DMS153 (cell line): ENCODE results near the gene TIMMDC1.
A peak's percentile ranks its signal among the peaks of the same experiment; 100 is the strongest.
"Not testable (repeated sequence)": the region's sequence is repeated elsewhere in the genome, so short reads cannot be mapped to it uniquely, and the experiment has no call there.

ENCODE experiments used
- DNase-seq: peaks from one replicate; lab custom pipeline; 2025; lab: John Stamatoyannopoulos, UW

Gene TIMMDC1

GRCh38 chr3:119510690-119511089, 12.3 kb downstream of the TIMMDC1 start:
- DNase-seq = no peak

- DNase-seq = no peak
Measured at GRCh38 chr3:119514637-119515036, 16.3 kb downstream of the TIMMDC1 start.

GRCh38 chr3:119517112-119517511, 18.8 kb downstream of the TIMMDC1 start:
- DNase-seq = no peak

- no peak for DNase-seq
Measured at GRCh38 chr3:119518026-119518425, 19.7 kb downstream of the TIMMDC1 start.

- no peak for DNase-seq
Measured at GRCh38 chr3:119524931-119525662, 26.8 kb downstream of the TIMMDC1 start.

GRCh38 chr3:119527714-119528113, 29.4 kb downstream of the TIMMDC1 start:
- DNase-seq = no peak

- DNase-seq = no peak
Measured at GRCh38 chr3:119529883-119530282, 31.5 kb downstream of the TIMMDC1 start.

- DNase-seq = no peak
Measured at GRCh38 chr3:119530456-119530855, 32.1 kb downstream of the TIMMDC1 start.

GRCh38 chr3:119531151-119531550, 32.8 kb downstream of the TIMMDC1 start:
- DNase-seq = no peak

- DNase-seq = no peak
Measured at GRCh38 chr3:119534296-119534695, 35.9 kb downstream of the TIMMDC1 start.

GRCh38 chr3:119536757-119537156, 38.4 kb downstream of the TIMMDC1 start:
- DNase-seq = peak; percentile 33

- DNase-seq = no peak
Measured at GRCh38 chr3:119538772-119539171, 40.4 kb downstream of the TIMMDC1 start.

- DNase-seq = no peak
Measured at GRCh38 chr3:119541547-119541946, 43.2 kb downstream of the TIMMDC1 start.

GRCh38 chr3:119542168-119542767, 43.9 kb downstream of the TIMMDC1 start:
- DNase-seq = no peak

- DNase-seq = no peak
Measured at GRCh38 chr3:119543147-119543546, 44.8 kb downstream of the TIMMDC1 start.

GRCh38 chr3:119547227-119547626, 48.9 kb downstream of the TIMMDC1 start:
- no peak for DNase-seq

GRCh38 chr3:119548341-119548740, 50.0 kb downstream of the TIMMDC1 start:
- DNase-seq = no peak

GRCh38 chr3:119550192-119550910, 52.0 kb downstream of the TIMMDC1 start:
- DNase-seq = no peak

GRCh38 chr3:119551598-119551997, 53.3 kb downstream of the TIMMDC1 start:
- DNase-seq = no peak

- not testable (repeated sequence) for DNase-seq
Measured at GRCh38 chr3:119552928-119553327, 54.6 kb downstream of the TIMMDC1 start.

GRCh38 chr3:119553823-119554415, 55.6 kb downstream of the TIMMDC1 start:
- DNase-seq = no peak

GRCh38 chr3:119555309-119555735, 57.0 kb downstream of the TIMMDC1 start:
- DNase-seq = no peak

GRCh38 chr3:119555929-119556328, 57.6 kb downstream of the TIMMDC1 start:
- DNase-seq = no peak
